ENCODE measurements around the gene BID.

Gene BID

DNA sequence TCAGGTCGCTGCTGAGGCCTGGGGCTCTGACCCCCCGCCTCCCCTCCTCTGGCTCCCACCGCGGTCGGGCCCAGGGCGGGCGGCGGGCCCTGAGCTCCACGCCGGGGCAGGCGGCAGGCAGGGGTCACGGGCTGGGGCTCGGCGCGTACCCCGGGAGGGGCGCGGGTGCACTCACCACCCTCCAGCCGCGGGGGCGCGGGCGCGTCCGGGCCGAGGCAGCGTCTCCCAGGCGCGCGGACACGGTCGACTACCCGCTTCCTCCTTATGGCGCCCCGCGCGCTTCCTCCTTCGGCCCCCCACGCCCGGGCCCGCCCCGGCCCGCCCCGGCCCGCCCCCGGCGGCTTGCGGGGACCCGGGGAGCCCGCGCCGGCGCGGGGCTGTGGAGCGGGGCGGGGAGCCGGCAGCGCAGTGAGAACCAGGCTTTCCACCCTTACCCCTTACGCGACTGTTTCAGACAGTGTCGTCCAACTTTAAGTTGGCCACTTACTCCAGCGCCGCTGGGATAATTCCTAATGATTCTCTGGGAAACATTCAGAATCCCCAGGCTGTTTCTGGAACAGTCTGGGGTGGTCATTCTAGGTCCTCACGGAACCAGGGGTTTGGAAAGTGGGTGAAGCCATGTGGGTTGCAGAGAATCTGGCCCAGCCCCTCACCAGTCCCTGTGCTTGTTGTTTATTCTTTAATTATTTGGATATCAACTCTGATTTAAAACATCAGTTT is at the start of gene BID:
BID (minus strand) TSS at position 264 of the 720 bp plus-strand sequence. CDS start 24,353 bp downstream, outside the sequence.
- DNase-seq = no peak

DNA sequence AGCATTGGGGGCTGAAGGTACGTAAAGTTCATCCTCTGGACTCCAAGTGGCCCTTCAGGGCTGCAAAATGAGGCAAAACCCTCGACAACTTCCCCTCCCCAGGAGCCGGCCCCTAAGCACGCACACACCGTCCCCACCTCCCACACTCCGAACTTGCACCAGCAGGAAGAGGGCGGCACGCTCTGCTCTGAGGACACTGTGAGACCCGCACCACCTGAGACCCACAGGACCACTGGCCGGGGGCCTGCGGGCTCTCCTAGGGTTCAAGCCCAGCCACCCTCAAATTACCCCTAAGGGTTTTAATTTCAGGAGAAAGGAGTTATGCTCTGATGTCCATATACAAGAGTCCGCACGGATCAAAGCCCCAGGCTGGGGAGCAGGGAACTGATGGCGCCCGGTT is 49.7 kb upstream of the BID start:
- no peak for DNase-seq

DNA sequence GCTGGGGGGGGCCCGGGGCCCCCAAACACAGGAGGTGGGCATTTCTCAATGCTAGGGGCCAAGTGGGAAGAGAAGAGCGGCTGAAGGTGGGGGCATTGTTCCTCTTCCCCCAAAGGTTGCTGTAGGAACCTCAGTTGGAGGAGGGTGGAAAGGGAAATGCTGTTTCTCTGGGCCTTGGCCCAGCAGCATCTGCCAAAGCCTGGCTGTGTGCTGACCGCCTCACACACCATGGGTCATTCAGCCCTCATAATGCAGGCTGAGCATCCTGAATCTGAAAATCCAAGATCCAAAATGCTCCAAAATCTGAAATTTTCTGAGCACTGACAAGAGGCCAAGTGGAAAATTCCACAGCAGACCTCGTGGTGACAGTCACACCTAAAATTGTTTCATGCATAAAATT is 49.0 kb upstream of the BID start:
- DNase-seq = no peak

DNA sequence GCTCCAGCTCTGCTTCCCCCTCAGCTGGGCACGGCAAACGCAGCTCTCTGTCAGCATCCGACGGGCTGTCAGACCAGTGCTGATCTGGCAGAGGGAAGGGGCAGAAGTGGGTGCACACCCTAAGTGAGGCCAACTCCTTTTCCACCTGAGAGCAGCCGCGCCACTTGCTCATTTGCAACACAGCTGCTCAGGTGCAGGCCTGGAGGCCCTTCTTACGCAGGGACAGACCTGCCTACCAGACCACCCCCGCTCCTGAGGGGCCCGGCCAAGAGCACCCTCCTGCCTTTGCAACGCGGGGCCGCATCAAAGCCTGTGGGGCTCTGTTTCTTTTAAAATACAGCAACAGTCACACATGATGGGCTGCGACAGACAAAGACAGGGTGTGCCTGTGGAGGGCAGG is 47.8 kb upstream of the BID start:
- no peak for DNase-seq

DNA sequence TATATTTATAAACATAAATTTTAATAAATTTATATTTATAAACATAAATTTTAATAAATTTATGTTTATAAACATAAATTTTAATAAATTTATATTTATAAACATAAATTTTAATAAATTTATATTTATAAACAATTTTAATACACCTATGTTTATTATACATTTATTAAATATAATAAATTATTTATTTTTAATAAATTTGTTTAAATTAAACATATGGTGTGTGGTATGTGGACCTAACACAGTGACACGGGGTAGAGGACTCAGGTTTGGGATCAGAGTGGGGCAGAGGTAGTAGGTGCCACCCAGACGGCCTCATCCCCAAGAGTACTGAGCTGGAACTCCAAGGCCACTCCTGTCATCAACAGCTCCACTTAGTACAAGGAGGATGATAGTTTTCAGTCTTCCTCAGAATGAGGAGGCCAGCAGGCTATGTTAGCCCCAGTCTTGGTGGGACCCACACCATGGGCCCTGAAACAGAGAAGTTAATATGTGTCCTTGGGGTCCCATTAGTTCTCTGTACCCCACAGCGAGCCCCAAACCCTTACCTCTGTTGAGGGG is 46.7 kb upstream of the BID start:
- DNase-seq = no peak

DNA sequence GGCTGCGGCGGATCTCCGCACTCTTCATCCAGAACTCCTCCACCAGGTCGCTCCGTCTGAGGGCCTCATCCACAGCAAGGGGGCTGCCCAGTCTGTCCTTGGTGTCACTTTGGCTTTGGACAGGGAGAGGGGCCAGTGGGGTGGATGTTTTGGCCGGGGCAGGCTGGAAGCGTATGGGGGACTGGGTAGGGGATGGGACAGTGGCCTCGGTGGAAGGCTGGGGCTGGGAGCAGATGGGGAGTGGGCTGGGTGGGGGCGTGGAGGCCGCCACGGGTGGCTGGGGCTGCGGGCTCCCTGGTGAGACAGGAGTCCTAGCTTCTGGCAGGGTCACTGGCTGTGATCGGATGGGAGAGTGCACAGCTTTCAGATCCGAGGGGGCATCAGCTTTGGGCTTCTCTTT is 44.4 kb upstream of the BID start:
- no peak for DNase-seq

DNA sequence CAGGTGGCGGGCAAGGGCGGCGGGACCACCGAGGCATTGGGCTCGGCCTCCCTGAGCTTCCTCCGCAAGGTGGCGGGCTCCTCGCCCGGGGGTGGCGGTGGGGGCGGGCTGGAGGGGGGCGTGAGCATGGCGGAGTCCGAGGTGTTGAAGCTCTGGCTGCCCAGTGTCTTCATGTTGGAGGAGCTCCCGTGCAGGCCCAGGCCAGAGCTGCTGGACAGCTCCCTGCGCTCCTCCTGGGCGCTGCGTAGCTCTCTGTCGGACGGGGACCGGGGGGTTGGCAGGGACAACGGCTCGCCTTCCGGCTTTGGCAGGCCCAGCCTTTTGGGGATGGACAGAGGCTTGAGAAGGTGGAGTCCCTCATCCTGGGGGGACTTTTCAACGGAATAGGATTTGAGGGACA is 43.9 kb upstream of the BID start:
- no peak for DNase-seq

DNA sequence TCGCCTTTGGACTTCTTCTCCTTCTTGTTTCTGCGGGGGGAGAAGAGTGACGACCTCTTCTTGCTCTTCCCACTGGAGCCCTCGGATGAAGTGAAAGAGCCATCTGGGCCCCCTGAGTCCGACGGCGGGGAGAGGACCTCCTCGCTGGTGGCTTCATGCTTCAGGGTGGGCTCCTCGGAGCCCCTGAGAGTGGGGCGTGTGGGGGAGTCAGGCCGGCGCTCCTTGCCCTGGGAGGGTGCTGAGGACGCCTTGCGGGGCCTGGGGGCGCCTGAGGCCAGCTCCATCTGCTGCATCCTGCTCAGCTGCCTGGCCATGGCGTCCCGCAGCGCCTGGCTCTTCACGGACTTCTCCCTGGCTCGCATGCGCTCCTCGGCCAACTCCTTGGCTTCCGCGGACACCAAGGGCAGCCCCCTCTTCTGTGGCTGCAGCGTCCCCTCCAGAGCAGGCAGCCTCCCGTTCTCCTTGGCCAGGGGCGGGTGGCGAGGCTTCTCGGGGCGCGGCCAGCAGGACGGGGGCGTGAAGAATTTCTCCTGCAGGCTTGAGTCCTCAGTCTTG is 43.3 kb upstream of the BID start:
- no peak for DNase-seq

DNA sequence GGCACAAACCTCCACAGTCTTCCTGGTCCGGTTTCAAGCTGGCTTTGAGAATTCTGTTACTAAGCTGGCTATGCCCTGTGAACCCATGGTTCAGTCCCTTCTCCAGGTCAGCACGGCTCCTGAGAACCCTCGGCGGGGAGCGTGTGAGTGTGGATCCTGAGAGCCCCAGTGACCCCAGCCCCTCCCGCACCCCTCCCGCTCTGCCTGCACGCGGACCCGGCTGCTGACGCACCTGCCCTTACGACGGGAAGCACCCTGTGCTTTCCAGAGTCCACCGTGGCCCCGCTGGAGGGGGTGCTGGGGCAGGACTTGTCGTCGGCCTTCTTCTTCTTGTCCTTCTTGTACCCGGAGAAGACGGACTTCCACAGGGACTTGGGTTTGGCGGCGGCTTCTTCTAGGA is 42.8 kb upstream of the BID start:
- DNase-seq = no peak

DNA sequence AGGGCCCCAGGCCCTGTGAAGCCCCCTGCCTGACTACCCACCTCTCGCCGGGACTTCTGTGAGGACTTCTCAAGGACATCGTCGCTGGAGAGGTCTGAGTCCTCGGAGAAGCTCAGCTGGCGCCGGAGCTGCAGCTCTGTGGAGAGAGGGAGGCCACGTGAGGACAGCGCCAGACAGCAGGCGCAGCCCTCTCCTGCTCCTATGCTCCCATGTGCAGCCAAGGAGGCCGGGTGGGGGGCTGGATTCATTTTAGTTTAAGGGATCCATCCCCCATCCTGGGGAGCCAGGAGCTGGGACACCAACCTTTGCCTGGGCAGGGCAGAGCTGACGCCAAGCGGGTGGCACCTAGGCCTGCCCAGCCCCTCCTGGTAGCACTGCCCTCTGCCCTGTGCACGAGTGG is 42.4 kb upstream of the BID start:
- DNase-seq = no peak

DNA sequence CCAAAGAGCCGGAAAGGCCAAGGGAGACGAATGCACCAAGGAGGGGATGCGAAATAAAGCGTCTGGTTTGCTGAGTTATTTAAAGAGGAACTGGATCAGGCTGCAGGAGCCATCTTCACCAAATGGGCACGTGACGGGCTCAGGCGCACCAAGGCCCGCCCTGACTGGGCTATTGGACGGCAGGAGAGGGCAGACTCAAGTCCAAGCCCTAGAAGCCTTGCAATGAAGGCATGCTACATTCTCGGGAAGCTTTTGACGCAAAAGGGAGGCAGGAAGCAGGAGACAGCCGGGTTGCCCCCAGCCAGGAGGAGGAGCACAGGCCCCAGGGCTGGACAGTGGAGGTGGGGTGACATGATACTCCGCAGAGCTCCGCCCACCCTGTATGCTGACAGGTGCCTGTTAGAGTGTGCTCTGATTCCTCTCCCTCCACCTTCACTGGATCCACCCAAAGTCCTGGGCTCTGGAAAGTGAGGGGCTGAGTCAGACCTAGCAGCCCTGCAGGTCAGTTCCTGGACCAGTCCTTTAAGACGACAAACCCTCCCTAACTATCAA is 41.5 kb upstream of the BID start:
- no peak for DNase-seq

DNA sequence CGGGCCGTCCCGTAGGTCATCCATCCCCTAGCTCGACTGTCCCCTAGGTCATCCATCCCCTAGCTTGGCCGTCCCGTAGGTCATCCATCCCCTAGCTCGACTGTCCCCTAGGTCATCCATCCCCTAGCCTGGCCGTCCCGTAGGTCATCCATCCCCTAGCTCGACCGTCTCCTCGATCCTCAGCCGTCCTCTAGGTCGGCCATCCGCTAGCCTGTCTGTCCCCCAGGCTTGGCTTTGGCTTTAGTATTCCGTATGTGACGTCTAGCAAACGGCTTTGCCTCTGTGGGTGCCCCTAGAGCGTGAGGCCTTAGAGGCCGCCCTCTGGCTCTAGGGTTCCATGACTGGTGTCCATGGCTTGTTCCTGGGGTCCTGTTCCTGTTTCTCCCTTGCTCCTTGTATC is 40.6 kb upstream of the BID start:
- no peak for DNase-seq

DNA sequence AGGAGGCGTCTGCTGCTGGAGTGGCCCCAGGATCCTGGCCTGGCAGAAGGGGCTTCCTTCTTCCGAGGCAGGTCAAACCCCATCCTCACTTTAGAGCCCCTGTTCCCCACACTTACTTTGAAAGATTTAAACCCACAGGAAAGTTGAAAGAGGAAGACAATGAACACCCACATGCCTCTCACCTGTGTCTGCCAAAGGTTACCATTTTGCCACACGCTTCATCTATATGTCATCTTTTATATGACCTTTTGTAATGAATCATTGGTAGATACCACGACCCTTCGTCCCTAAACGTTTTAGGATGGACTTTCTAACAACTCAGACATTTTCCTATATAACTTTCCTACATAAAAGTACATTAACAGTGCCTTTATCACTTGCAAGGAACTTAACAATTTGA is 39.8 kb upstream of the BID start:
- DNase-seq = no peak

DNA sequence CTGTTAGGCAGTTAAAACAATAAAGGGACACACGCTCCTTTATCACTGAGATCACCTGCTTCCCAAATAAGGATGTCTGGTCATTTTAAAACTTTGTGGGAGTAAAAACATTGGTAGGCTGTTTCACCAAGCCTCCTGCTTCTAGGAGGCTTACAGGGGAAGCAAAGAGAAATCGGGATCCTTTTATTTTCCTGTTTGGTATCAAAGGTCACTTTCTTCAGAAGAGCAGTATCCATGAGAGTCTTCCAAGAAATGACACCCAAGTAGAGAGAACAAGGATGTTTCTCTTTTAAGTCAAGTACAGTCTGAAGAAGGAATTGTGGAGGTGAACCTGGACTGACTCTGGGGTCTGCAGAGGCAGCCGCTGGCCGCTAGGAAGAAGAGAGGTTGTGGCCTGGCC is 36.9 kb upstream of the BID start:
- no peak for DNase-seq

DNA sequence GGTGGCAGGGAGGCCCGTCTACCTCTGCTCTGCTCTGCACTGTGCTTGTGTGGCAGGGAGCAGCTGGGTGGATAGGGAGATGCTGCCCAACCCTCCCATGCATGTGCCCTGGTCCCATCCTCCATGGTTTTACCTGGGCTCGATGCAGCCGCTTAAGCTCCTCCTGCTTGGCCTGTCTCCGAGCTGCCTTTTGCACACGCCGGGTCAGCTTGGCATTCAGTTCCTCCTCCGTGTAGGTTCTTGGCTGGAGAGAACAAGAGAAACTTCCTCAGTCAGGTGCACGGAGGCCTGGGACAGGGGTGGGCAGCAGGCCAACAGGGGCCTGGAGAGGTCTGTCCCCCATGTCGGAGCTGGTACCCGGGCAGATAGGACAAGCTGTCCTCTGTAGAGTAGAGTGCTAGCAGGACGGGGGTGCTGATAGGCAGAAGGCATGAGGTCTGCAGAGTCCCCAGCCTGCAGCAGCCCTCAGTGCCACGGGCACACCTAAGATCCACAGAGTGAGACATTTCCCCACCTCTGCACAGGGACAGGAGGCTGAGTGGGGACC is 36.4 kb upstream of the BID start:
- no peak for DNase-seq

DNA sequence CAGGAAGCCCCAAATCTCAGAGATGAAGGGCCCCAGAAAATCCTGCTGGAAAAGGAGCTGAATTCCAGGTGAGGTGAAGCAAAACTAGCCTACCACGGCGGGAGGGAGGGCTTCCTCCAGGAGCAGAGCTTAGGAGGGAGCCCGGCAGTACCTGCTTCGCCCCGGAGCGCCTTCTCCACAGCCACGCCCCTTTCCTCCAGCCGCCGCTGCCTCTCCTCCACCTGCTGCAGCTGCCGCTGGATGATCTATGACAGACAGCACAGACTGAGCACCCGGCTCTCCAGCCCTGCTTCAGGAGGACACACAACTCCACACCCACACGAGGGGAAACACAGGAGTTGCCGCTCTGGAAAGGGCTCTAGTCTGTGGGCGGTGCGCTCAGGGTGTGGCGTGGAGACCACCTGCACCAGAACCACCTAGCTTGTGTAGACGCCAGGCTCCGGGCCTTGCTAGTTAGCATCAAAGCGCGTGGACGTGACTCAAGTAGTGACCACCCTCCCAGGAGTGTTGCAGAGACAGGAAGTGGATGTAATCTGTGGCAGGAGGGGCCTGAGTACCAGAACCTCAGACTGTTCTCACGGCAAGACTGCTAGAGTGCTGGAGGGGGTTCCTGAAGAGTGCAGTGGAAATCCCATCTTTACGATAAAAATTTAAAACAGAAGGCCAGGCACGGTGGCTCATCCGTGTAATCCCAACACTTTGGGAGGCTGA is 34.6 kb upstream of the BID start:
- no peak for DNase-seq

DNA sequence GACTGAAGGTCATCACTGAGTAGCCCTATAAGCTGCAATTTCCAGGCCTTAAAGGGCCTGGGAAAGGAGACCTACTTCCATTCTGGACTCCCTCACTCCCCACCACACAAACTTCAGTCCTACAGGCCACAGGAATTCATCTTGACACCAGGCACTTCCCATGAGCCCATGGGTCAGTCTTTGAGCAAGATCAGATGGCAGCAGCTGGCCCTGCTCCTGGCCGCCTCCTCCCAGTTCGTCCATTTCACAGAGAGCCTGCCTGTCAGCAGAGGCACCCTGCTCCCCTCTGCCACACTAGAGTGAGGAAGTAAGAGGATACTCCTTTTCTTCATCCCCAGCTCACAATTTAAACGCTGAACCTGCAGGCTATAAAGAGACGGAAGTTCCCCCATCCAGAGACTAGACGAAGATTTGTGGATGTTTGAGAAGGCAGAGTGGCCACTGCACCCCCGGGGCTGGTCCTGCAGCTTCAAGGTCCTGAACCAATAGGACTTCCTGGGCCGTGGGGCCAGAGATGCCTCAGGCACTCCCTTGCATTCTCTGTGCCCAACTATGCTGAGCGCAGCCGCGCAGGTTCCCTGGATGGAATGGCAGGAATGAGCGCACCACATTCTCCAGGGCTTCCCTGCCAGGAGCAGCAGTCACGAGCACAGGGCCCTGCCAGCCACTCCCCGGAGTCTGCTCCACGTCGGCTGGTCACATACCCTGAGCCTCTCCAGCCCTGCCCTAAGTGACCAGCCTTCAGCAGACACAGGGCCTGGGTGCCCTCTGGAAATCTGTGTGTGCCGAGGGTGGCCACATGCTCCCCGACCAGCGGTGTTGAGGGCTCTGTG is 33.5 kb upstream of the BID start:
- no peak for DNase-seq

DNA sequence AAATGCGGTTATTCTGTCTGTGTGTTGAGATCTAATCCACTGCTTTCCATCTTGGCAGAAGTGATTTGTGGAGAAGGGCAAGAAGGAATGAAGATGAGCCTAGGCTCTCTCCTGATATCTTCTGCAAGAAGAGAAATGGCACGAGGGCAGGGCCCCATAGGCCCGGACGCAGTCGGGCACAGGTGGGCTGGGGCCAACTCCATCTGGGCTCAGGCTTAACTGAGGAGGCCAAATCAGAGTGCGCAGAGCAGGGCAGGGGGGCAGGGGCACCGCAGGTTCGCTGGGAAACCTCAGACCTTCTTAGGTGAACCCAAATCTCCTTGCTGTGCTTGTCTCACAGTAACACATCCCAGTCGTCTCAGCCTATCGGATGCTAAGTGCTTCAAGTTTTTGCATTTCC is 32.8 kb upstream of the BID start:
- no peak for DNase-seq

DNA sequence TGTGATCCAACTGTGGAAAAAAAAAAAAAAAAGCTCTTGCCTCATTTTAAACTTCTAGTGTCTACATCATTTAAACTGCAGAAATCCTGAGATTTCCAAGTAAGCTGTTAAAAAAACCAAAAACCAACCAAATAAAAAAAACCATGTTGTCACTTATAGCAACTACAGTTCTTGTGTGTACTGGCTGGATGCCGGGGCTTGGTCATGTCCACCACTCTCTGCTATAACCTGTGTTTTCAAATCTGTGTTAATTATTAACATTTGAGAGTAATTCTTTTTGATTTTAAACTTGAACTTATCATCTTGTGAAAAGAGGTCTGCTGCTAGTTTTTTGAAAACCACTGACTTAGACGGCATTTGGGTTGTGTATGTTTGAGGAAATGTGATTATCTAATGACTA is 32.2 kb upstream of the BID start:
- no peak for DNase-seq

DNA sequence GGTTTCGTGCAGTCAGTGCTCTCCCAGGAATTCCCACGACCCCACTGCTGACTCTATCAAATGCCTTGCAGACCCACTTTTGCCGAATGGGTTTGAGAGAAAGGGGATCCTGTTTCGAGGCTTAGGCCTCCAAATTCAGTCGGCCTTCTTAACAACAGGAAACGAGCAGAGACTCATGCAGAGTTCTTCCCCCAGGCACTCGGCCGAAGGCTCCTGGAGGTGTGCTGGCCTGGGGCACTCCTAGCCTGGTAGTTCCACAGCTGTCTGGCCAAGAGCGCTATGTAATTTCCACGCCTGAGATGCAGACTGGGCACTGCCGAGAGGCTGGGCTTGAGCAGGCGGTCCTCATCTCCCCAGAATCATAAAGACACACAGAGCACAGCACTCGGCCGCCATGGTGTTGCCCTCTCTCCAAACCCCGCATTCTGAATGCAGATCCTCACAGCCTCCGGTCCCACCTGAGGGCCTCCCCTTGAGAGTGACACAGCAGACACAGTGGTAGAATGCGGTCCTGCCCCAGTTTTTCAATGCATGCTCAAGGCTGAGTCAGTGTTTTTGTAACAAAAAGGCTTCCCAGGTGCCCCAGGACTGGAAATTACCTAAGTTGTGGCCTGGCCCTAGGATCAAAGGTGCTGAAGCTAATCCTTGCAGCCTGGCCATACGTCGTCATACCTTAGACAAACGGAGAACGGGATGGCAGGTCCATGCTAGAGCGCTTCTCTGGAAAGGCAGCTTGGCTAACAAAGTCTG is 30.2 kb upstream of the BID start:
- no peak for DNase-seq

DNA sequence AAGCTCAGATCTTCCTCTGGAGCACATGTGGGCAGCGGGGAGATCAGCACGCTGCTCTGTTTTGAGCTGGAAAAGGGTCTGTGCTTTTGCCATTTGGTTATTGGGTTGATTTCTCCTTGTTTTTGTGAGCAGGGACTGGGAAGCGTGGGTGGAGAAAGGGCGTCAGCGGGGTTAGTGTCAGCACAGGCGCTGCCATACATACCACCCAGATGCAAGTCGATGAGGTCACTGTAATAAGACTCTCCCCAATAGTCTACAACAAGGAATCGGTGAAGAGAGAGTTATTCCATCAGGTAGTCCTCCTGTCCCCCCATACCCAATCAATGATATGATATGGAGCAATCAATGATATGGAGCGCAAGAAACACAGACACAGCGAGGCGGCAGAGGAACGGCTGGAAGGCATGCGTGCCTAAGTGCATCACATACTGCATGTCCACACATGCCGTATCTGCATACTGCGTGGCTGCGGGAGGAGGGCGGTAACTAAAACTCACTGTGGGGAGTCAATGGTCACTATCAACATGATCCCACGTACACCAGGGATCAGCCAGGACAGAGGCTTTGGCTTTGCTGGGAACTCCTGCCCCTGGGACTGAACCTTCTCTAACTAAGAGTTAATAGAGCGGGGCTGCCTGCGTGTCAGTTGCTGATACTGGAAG is 29.5 kb upstream of the BID start:
- no peak for DNase-seq
